SJCRH30 (cell line): ENCODE data around the gene RBM19. TPM values are rescaled to one million over a fixed set of nuclear protein-coding genes. Genes with fewer than 3 reads are reported as not detected.

Source experiments
- DNase-seq, 2 experiments: peaks; one replicate each; pipeline ENCODE4 v3.0.0-alpha.2; 2015 to 2020
- H3K27ac ChIP-seq: fragments of 250-450 bp; sonication (Bioruptor Pico); 2 replicates; pipeline ENCODE4 v1.5.1; 2020; ENCODE audit warnings: mild to moderate bottlenecking, moderate library complexity
- H3K27me3 ChIP-seq: fragments of 250-450 bp; sonication (Bioruptor Pico); 2 replicates; pipeline ENCODE4 v1.5.1; 2020; ENCODE audit warnings: mild to moderate bottlenecking, moderate library complexity
- H3K36me3 ChIP-seq: fragments of 250-450 bp; sonication (Bioruptor Pico); 2 replicates; pipeline ENCODE4 v1.5.1; 2020; ENCODE audit warnings: mild to moderate bottlenecking, moderate library complexity
- H3K4me1 ChIP-seq: fragments of 250-450 bp; sonication (Bioruptor Pico); 2 replicates; pipeline ENCODE4 v1.5.1; 2020; ENCODE audit warnings: mild to moderate bottlenecking, moderate library complexity
- H3K4me3 ChIP-seq: fragments of 250-450 bp; sonication (Bioruptor Pico); 2 replicates; pipeline ENCODE4 v1.5.1; 2020; ENCODE audit warnings: mild to moderate bottlenecking, moderate library complexity
- H3K9me3 ChIP-seq: fragments of 250-450 bp; sonication (Bioruptor Pico); replicated peaks from 2 replicates; pipeline ENCODE4 v1.5.1; 2020; ENCODE audit warnings: mild to moderate bottlenecking, moderate library complexity
- total RNA-seq: library from RNA; depleted of rRNA; stranded (reverse); fragments of >200 nt; shearing (Covaris generic); gene quantifications from 2 replicates; pipeline ENCODE4 v1.2.3, GENCODE V29; 2014

Gene RBM19
- total RNA-seq, 1 experiment from 2014 or later = 25.3 TPM

DNA sequence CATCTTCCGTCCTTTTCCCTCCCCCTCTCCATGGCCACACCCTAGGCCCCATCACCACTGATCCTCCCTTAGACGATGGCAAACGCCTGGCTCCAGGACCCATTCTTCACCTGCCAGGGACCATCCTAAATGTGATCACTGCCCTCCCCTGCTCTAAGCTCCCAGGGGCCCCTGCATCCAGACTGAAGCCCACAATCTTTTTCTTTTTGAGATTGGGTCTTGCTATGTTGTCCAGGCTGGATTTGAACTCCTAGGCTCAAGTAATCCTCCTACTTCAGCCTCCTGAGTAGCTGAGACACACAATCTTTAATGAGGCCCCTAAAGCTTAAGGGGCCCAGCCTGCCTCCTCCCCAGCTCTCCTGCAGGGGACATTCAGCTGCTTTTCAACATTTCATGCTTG, 15.3 kb downstream of the RBM19 start:
- no peaks in the 10 kb centered on the region for H3K4me1 ChIP-seq
- no peak overlapping the region for H3K27ac ChIP-seq
- no peaks in the 10 kb centered on the region for H3K9me3 ChIP-seq
- no peak for DNase-seq
- peaks cover 11% of the 10 kb centered on the region for H3K36me3 ChIP-seq
- no peaks in the 10 kb centered on the region for H3K27me3 ChIP-seq
- no peak overlapping the region for H3K4me3 ChIP-seq

DNA sequence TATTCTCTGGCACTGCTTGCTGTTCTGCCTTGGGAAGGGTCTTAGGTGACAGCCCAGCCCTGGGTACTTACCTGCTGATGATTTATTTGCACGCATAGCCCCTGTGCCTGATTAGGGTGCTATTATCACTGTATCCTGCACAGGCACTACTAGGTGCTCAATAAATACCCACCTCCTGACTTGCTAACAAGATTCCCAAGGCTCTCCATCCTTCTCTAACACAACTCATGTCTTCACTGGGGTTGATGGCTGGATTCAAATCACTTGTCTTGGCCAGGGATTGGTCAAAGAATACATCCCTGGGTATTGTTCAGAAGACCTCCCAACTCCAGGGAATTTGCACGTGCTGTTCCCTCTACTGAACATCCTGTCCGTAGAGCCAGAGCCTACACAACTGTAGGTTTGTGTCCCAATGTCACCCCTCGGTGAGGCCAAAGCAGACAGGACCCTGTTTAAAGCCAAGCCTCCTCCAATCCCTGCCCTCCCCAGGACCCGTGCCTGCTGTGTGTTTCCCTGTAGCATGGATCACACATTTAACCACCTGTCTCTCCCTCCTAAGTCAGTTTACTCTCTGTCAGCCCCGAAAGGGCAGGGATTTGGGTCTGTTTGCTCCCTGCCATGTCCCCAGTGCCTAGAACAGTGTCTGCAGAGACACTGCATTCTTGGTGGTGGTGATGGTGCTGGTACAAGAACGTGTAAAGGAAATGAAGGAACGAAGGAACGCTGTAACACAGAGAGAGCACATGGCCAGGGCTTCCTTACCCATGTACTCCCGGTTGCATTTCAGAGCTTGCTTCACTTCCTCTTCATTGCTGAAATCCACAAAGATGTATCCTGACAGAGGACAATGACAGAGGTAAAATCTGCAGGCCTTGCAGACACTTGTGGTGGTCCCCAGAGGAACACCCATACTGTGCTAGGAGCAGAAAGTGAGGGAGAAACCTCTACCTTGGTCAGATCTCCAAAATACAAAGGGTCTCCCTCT, 16.5 kb downstream of the RBM19 start:
- H3K4me3 ChIP-seq = no peak overlapping the region
- H3K27me3 ChIP-seq = no peaks in the 10 kb centered on the region
- H3K4me1 ChIP-seq = no peaks in the 10 kb centered on the region
- DNase-seq = no peak
- no peak overlapping the region for H3K27ac ChIP-seq
- peaks cover 17% of the 10 kb centered on the region for H3K36me3 ChIP-seq
- H3K9me3 ChIP-seq = no peaks in the 10 kb centered on the region

DNA sequence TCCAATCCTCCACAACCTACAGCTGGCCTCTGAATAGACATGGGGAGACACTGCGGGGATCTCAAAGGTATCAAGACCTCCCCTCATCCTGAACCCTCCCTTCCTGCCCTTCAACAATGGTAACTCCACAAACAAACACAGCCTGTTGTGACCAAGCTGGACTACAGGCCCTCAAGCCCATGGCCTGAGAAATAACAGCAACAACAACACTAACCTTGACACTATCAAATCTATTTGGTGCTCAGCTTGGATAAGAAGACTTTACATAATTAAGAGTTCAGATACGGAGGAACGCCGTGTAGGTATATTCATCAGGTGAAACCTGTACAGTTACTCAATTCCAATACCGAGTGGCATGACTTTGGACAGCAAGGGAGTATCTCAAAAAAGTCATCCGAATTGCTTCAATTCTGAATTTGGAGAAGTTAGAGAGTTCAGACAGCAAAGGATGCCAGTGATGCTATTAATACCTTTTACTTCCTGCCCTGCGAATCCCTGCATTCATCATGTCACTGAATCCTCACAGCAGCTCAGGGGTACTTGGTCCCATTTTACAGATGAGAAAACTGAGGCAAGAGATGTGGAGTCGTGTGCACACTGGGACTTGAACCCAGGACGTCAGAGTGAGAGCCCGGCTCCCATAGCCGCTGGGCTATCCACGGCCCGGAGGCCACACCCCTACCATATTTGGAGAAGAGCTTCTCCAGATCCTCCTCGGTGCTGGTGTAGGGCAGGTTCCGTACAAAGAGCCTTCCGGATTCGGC, 17.8 kb downstream of the RBM19 start:
- DNase-seq = no peak
- peaks cover 12% of the 10 kb centered on the region for H3K36me3 ChIP-seq
- no peaks in the 10 kb centered on the region for H3K27me3 ChIP-seq
- H3K27ac ChIP-seq = no peak overlapping the region
- no peaks in the 10 kb centered on the region for H3K4me1 ChIP-seq
- H3K4me3 ChIP-seq = no peak overlapping the region
- no peaks in the 10 kb centered on the region for H3K9me3 ChIP-seq

DNA sequence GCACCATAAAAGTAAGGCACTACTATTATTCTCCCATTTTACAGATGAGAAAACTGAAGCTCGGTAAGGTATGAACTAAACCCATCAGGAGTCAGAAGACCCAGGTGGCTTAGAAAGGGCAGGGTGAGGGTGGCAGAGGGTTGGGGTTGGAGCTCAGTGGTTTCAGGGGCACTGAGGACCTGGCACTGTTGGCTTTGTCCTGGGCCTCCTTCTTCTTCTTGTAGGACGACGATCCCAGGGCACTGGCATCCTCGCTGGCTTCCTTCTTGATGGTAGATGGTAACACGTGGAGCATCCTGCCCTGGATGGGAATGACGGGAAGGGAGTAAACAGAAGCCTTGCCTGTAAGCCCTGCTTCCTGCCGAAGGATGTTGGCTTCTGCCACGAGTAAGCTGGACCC, 19.9 kb downstream of the RBM19 start:
- Histone ChIP-seq H3K4me1 (no peaks in the 10 kb centered on the region), H3K27ac (no peak overlapping the region), H3K27me3 (no peaks in the 10 kb centered on the region), H3K36me3 (peaks cover 14% of the 10 kb centered on the region; the same call in 1 of the 2 replicates), H3K9me3 (no peaks in the 10 kb centered on the region), H3K4me3 (no peak overlapping the region)
- no peak for DNase-seq

DNA sequence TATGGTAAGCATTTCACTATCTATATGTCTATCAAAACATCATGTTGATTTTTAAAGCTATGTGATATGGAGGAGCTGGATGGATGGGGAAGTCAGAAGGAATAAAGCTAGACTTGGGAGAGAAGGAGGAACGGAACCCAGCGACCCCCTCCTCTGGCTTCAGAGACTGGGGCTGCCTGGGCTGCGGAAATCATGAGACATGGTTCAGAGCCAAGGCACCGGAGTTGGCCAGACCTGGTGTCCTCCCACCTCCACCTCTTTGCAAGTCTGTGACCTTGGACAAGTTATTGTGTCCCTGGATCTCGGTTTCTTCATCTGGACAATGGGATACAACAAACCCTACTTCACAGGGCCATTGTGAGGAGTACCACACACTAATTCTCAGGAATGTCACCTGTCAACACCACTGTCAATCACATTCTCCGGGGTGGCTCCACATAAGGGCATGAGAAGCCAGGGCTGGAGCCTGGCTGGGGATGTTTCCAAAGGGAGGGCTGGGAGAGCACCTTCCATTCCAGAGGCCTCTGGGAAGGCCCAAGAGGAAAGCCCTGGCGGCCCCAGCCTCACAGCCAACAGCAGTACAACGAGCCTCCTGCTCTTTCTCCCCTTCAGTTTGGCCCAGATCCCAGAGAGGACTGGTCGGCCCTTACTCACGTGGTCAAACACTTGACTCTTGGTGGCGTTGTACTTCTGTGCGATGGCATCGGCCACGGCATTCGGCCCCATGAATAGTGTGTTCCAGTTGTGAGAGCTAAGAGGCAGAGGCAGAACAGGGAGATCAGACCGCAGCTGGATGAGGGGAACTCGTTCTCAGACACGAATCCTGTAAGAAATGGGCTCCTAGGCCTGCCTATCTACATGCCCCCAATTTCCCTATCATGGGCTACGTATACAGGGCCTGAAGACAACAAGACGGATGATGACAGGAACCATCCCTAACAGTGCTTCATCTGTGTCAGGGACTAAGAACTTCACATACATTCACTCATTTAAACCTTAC, 20.7 kb downstream of the RBM19 start:
- Histone ChIP-seq H3K36me3 (peaks cover 14% of the 10 kb centered on the region; the same call in 1 of the 2 replicates), H3K4me3 (no peak overlapping the region), H3K27me3 (no peaks in the 10 kb centered on the region), H3K4me1 (no peaks in the 10 kb centered on the region), H3K9me3 (no peaks in the 10 kb centered on the region), H3K27ac (no peak overlapping the region)
- DNase-seq = no peak

DNA sequence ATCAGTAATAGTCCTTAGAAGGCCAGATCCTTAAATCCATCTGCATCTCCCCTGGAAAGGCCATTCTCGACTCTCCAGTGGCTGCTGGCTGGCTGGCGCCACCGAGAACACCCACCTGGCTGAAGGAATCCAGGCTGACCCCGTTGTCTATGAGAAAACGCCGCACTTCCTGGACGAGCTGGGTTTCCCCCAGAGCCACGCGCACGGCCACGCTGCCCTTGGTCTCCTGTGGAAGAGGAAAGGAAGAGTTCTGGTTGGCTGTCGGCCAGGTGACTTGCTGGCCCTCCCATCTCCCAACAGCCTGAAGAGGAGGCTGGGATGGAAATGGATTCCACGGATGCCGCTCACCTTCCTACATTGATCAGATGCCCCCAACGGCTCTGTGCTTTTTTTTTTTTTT, 23.9 kb downstream of the RBM19 start:
- Histone ChIP-seq H3K27ac (no peak overlapping the region), H3K9me3 (no peaks in the 10 kb centered on the region), H3K27me3 (no peaks in the 10 kb centered on the region), H3K36me3 (peaks cover 11% of the 10 kb centered on the region; the same call in 1 of the 2 replicates), H3K4me3 (no peak overlapping the region), H3K4me1 (no peaks in the 10 kb centered on the region)
- no peak for DNase-seq

DNA sequence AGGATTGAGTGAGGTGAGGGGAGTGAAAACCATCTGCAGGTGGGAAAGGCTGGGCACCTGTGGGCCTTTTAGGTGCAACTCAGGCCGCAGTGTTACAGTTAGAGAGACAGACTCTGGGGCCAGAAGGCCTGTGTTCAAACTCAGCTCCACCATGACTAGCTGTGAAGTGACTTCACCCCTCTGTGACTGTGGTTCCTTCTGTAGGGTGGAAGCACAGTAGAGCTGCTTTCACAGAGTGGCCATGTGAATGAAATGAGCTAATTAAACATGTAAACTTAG, 25.0 kb downstream of the RBM19 start:
- no peak for DNase-seq
- Histone ChIP-seq H3K9me3 (no peaks in the 10 kb centered on the region), H3K27ac (no peak overlapping the region), H3K36me3 (peaks cover 8% of the 10 kb centered on the region; the same call in 1 of the 2 replicates), H3K4me1 (no peaks in the 10 kb centered on the region), H3K27me3 (no peaks in the 10 kb centered on the region), H3K4me3 (no peak overlapping the region)

DNA sequence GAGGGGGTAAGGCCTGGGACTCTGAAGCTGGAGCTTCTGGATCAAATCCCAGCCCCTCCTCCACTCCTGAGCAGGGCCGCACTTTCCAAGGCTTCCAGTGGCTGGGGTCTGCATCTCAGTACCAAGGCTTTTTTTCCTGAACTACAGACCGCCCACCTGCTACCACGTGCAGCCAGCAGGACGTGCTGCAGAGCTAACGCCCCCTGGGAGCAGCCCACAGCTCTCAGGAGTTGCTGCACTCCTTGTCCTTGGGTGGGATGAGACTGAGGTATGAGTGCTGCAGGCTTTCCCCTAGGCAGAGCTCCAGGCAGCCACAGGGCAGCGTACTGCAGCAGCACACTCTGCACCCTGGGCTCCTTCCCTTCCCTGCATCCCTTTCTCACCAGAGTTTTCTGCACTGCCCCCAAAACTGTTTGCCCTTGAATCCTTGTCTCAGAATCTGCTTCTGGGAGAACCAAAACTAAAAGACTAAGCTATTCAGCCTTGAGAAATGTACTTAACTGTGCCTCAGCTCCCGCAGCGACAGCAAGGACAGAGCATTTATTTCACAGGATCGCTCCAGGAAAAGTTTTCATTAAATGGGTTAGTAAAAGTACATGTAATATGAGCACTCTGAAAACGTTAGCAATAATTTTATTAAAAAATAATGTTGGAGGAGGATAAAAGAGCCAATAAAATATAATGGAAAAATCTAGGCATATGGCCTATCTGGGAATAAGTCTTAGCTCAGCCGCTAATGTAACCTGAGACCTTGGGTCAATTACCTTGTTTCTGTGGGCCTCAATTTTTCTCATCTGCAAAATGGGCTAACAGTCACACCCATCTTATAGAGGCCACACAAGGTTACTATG, 25.5 kb downstream of the RBM19 start:
- no peak for DNase-seq
- Histone ChIP-seq H3K4me1 (no peaks in the 10 kb centered on the region), H3K36me3 (peaks cover 5% of the 10 kb centered on the region; the same call in 1 of the 2 replicates)

DNA sequence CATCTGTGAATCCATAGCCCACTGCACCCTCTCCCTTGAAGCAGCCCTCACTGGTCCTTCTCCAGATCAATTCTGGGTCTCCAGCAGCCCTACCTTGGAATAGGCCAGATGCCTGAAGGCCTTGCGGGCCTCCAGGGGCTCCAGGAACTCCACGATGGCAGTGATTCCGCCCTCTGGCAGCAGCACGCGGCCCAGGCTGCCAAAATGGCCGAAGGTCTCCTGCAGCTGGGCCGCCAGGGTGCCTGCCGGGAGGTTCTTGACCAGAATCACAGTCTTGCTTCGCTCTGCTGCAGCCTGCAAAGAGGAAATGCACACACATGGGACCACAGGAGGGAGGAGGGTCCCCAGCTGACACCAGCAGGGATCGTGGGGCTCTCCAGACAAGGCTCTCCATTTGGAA, 26.3 kb downstream of the RBM19 start:
- Histone ChIP-seq H3K4me1 (no peaks in the 10 kb centered on the region), H3K36me3 (peaks cover 3% of the 10 kb centered on the region; the same call in 1 of the 2 replicates)
- DNase-seq = no peak

More for the DNA sequence above, 25.5 kb downstream of the RBM19 start:
- Histone ChIP-seq H3K4me3 (no peak overlapping the region), H3K9me3 (no peaks in the 10 kb centered on the region), H3K27ac (no peak overlapping the region), H3K27me3 (no peaks in the 10 kb centered on the region)

DNA sequence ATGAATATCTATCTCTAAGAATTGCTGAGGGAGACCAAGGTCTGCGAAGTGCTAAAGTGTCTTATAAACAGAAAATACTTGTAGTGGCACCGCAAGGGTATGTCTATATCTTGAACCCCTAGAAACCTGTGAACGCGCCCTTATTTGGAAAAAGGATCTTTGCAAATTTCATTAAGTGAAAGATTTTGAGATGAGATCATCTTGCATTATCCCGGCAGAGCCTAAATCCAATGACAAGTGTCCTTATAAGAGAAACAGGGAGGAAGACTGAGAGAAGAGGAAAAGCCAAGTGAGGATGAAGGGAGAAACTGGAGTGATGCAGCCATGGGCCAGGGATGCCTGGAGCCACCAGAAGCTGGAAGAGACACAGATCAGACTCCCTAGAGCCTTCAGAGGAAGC, 27.7 kb downstream of the RBM19 start:
- Histone ChIP-seq H3K4me1 (no peaks in the 10 kb centered on the region), H3K4me3 (no peak overlapping the region), H3K27me3 (no peaks in the 10 kb centered on the region), H3K36me3 (peaks cover 2% of the 10 kb centered on the region; the same call in 1 of the 2 replicates), H3K27ac (no peak overlapping the region), H3K9me3 (no peaks in the 10 kb centered on the region)
- DNase-seq = no peak

More for the DNA sequence above, 26.3 kb downstream of the RBM19 start:
- H3K27me3 ChIP-seq = no peaks in the 10 kb centered on the region
- H3K27ac ChIP-seq = no peak overlapping the region
- H3K9me3 ChIP-seq = no peaks in the 10 kb centered on the region
- no peak overlapping the region for H3K4me3 ChIP-seq

DNA sequence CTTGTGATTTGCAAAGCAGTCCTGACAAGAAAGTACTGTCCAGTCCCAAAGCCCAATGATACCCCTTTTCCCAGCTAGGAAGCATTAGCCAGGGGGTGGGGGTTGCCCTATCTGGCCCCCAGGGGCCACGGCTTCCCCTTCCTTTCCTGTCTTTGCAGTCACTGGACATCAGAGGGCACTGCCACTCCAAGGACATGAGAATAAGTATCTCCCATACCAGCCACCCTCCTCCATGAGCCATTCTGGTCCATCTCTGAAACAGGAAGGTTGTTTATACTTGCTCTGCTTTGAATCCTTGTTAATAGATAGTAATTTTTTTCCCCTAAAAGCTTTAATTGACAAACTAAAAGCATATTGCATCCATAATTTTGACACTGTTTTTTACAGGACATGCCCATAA, 29.7 kb downstream of the RBM19 start:
- Histone ChIP-seq H3K27me3 (no peaks in the 10 kb centered on the region), H3K36me3 (no peaks in the 10 kb centered on the region; the same call in 1 of the 2 replicates), H3K27ac (no peak overlapping the region), H3K4me3 (no peak overlapping the region), H3K4me1 (no peaks in the 10 kb centered on the region), H3K9me3 (no peaks in the 10 kb centered on the region)
- DNase-seq = no peak

DNA sequence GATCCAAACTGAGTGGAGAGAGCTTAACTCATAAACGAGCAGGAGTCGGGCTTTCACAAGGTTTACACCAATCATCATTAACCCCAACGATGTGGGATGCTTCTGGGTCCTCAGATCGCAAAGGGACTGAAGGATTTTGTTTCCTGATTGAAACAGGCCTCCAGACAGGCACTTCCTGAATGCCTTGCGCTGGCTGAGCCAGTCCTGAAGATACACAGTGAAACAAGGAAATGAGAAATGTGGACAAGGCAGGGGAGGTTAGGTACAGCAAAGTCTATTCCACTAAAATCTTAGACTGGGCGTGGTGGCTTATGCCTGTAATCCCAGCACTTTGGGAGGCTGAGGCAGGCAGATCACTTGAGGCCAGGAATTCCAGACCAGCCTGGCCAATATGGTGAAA, 30.7 kb downstream of the RBM19 start:
- H3K9me3 ChIP-seq = no peaks in the 10 kb centered on the region
- H3K4me3 ChIP-seq = no peak overlapping the region
- H3K36me3 ChIP-seq = no peaks in the 10 kb centered on the region
- no peak overlapping the region for H3K27ac ChIP-seq
- no peaks in the 10 kb centered on the region for H3K4me1 ChIP-seq
- DNase-seq = no peak
- H3K27me3 ChIP-seq = no peaks in the 10 kb centered on the region

DNA sequence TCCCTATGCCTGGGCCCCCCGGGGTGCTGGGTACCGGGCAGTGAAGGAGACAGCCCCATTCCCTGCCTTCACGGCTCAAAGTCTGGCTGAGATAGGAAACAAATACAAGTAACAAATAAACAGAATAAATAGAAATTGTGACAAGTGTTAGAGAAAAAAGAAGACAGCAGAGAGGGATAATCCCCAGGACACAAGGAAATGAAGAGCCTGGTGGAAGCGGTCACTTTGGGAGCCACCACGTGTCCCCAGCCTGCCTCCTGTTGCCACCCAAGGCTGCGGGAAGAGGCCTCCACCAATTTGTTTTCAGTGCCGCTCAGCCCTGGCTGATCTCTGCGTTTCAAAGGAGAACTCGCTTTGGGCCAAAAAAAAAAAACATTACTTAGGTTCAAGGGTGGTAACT, 31.2 kb downstream of the RBM19 start:
- DNase-seq = no peak
- Histone ChIP-seq H3K36me3 (no peaks in the 10 kb centered on the region), H3K9me3 (no peaks in the 10 kb centered on the region), H3K27me3 (no peaks in the 10 kb centered on the region), H3K4me3 (no peak overlapping the region), H3K4me1 (no peaks in the 10 kb centered on the region), H3K27ac (no peak overlapping the region)
